Measurements from ENCODE around the gene C6orf136. TPM values are rescaled to one million over a fixed set of nuclear protein-coding genes. Genes with fewer than 3 reads are reported as not detected.

C6orf136 gene
- total and polyA plus RNA-seq, 5 donors from 2014 or later = 7.5 to 24.4 (median 13.4) TPM

- Histone ChIP-seq H3K36me3 (ENCODE audit: control insufficient read depth, insufficient read depth, low read length) (no peaks in the 10 kb centered on the region), H3K4me3 (ENCODE audit: low read depth, low read length) (peak overlapping the region; percentile 47), H3K27me3 (ENCODE audit: control insufficient read depth, insufficient read depth, low read length) (no peaks in the 10 kb centered on the region), H3K4me1 (ENCODE audit: control insufficient read depth, insufficient read depth, low read length, poor library complexity, severe bottlenecking) (peaks cover 59% of the 10 kb centered on the region), H3K27ac (ENCODE audit: insufficient read depth, low read length, poor library complexity, severe bottlenecking) (peak overlapping the region; percentile 96), H3K9me3 (ENCODE audit: control insufficient read depth in 2 of 2, low read length in 2 of 2) (no peaks in the 10 kb centered on the region)
- Mint-ChIP-seq H3K4me1 (peaks cover 11 to 49% (median 36%) of the 10 kb centered on the region in 4 donors), H3K4me3 (peak overlapping the region; percentile 95 to 100 (median 96)), H3K27me3 (peaks cover 1% of the 10 kb centered on the region), H3K9me3 (peaks cover 0 to 6% (median 0%) of the 10 kb centered on the region in 7 donors), H3K36me3 (peaks cover 19% of the 10 kb centered on the region), H3K27ac (peak overlapping the region; percentile 92 to 98 (median 97))
- DNase-seq = no peak
- no peak for ATAC-seq (ENCODE audit: low read depth in 2 of 2)
These were observed 40.9 kb downstream of the C6orf136 start for GRCh38 chr6:30687659-30688431.

DNA sequence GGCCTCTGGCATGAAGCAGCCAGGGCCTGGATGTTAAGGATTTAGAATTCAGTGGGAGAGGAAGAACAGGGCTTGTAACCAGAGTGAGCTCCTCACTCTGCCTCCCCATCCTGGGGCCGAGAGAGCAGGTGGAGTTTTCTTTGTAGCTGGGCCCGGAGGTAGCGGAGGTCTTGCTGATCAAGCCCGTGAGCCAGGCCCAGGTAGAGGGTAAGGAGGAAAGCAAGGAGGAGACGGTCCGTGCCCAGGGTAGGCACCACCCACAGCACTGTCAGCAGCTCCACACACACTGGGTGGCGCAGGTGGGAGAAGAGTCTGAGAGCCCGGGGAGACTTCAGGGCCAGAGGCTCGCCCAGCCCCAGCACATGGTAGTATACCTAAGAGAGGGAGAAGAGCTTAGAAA, 41.6 kb downstream of the C6orf136 start:
- DNase-seq (no peak), ATAC-seq (ENCODE audit: low read depth in 2 of 2) (no peak)
- Histone ChIP-seq H3K9me3 (ENCODE audit: control insufficient read depth in 2 of 2, low read length in 2 of 2) (no peaks in the 10 kb centered on the region), H3K27ac (ENCODE audit: insufficient read depth, low read length, poor library complexity, severe bottlenecking) (peak overlapping the region; percentile 96), H3K4me1 (ENCODE audit: control insufficient read depth, insufficient read depth, low read length, poor library complexity, severe bottlenecking) (peaks cover 52% of the 10 kb centered on the region), H3K4me3 (ENCODE audit: low read depth, low read length) (peak overlapping the region; percentile 47), H3K27me3 (ENCODE audit: control insufficient read depth, insufficient read depth, low read length) (no peaks in the 10 kb centered on the region), H3K36me3 (ENCODE audit: control insufficient read depth, insufficient read depth, low read length) (no peaks in the 10 kb centered on the region)
- Mint-ChIP-seq H3K27ac (peak overlapping the region; percentile 92 to 98 (median 97)), H3K27me3 (no peaks in the 10 kb centered on the region), H3K4me1 (peaks cover 11 to 49% (median 36%) of the 10 kb centered on the region in 4 donors), H3K36me3 (peaks cover 15% of the 10 kb centered on the region), H3K4me3 (peak overlapping the region; percentile 95 to 100 (median 96)), H3K9me3 (peaks cover 0 to 6% (median 0%) of the 10 kb centered on the region in 7 donors)

DNA sequence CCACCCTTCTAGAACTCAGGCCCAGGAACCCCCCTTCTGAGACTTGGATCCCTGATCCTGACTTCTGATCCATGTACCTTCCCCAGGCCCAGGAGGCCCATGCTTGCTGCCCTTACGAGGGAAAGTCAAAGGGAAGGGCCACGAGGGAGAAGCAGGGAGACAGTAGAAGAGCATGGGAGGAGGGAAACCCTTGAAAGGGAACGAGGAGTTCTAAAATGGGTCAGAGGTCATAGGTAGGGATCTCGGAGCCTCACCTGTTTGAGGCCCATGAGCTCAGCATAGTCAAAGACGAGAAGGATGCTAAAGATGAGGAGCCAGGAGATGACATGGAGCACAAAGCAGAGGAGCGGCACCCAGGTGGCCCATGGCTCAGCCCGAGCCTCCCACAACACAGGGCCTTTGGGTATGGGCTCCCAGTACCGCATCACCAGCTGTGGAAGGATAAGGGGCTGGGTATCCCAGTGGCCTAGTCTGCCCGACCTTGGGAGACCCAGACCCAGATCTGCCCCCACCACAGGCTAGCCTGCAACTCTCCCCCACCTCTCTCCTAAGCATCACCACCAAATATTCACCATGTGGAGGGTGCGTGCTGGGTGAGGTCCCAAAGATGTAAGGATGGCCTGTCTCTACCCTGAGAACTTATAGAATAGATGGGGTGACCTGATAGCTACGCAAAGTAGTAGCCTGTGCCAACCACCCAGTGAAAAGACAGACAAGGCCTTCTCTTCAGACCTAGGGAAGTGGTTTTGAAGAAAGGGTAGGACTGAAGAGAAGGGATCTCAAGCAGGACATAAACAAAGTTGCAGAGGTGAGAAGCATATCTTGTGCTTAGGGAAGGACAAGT, 42.3 kb downstream of the C6orf136 start:
- DNase-seq (peak in 1 of 3 donors; percentile 36), ATAC-seq (ENCODE audit: low read depth in 2 of 2) (no peak)
- H3K36me3 Mint-ChIP-seq = peaks cover 11% of the 10 kb centered on the region
- Histone ChIP-seq H3K36me3 (ENCODE audit: control insufficient read depth, insufficient read depth, low read length) (no peaks in the 10 kb centered on the region), H3K27ac (ENCODE audit: insufficient read depth, low read length, poor library complexity, severe bottlenecking) (peak overlapping the region; percentile 47), H3K4me3 (ENCODE audit: low read depth, low read length) (peak overlapping the region; percentile 78), H3K4me1 (ENCODE audit: control insufficient read depth, insufficient read depth, low read length, poor library complexity, severe bottlenecking) (peaks cover 52% of the 10 kb centered on the region), H3K9me3 (ENCODE audit: control insufficient read depth in 2 of 2, low read length in 2 of 2) (no peaks in the 10 kb centered on the region), H3K27me3 (ENCODE audit: control insufficient read depth, insufficient read depth, low read length) (no peaks in the 10 kb centered on the region)
- peak overlapping the region; percentile 92 to 98 (median 97) for H3K27ac Mint-ChIP-seq
- H3K4me1 Mint-ChIP-seq = peaks cover 11 to 49% (median 36%) of the 10 kb centered on the region in 4 donors
- H3K4me3 Mint-ChIP-seq = peak overlapping the region; percentile 95 to 100 (median 96)
- peaks cover 0 to 5% (median 0%) of the 10 kb centered on the region in 7 donors for H3K9me3 Mint-ChIP-seq
- H3K27me3 Mint-ChIP-seq = no peaks in the 10 kb centered on the region

DNA sequence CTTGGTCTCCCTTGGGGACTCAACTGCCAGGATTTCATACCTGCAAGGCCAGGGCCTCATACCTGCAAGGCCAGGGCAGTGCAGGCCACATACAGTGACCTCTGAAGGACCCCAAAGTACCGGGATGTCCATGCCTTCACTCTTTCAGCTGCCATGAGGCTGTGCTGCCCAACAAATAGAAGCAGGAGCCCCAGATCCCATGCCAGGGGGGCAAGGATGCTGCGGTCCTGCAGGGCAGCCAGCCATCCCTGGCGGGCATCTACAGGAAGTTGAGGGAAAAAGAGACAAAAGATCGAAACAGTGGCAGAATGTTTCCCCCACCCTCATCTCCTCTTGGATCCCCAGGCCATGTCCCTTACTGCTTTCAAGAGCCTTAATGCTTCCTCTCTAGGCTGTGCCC, 43.1 kb downstream of the C6orf136 start:
- H3K36me3 ChIP-seq (ENCODE audit: control insufficient read depth, insufficient read depth, low read length) = no peaks in the 10 kb centered on the region
- ATAC-seq (ENCODE audit: low read depth in 2 of 2) (no peak), DNase-seq (no peak)
- no peaks in the 10 kb centered on the region for H3K27me3 ChIP-seq (ENCODE audit: control insufficient read depth, insufficient read depth, low read length)
- peak overlapping the region; percentile 80 to 98 (median 97) for H3K27ac Mint-ChIP-seq
- H3K4me1 ChIP-seq (ENCODE audit: control insufficient read depth, insufficient read depth, low read length, poor library complexity, severe bottlenecking) = peaks cover 51% of the 10 kb centered on the region
- peaks cover 10% of the 10 kb centered on the region for H3K36me3 Mint-ChIP-seq
- H3K27ac ChIP-seq (ENCODE audit: insufficient read depth, low read length, poor library complexity, severe bottlenecking) = peak overlapping the region; percentile 42
- peaks cover 0 to 4% (median 0%) of the 10 kb centered on the region in 7 donors for H3K9me3 Mint-ChIP-seq
- peak overlapping the region; percentile 78 for H3K4me3 ChIP-seq (ENCODE audit: low read depth, low read length)
- H3K27me3 Mint-ChIP-seq = no peaks in the 10 kb centered on the region
- H3K4me3 Mint-ChIP-seq = peak overlapping the region; percentile 95 to 100 (median 96)
- no peaks in the 10 kb centered on the region for H3K9me3 ChIP-seq (ENCODE audit: control insufficient read depth in 2 of 2, low read length in 2 of 2)
- H3K4me1 Mint-ChIP-seq = peaks cover 11 to 49% (median 36%) of the 10 kb centered on the region in 4 donors

- Mint-ChIP-seq H3K9me3 (no peaks in the 10 kb centered on the region), H3K4me3 (peak within 1 kb of the TSS; percentile 95 to 100 (median 96)), H3K27ac (peak within 1 kb of the TSS; percentile 94 to 98 (median 97)), H3K27me3 (no peaks in the 10 kb centered on the region), H3K36me3 (peaks cover 4% of the 10 kb centered on the region), H3K4me1 (peaks cover 11 to 49% (median 36%) of the 10 kb centered on the region in 4 donors)
- Histone ChIP-seq H3K4me1 (ENCODE audit: control insufficient read depth, insufficient read depth, low read length, poor library complexity, severe bottlenecking) (peaks cover 45% of the 10 kb centered on the region), H3K27ac (ENCODE audit: insufficient read depth, low read length, poor library complexity, severe bottlenecking) (peak within 1 kb of the TSS; percentile 42), H3K27me3 (ENCODE audit: control insufficient read depth, insufficient read depth, low read length) (no peaks in the 10 kb centered on the region), H3K36me3 (ENCODE audit: control insufficient read depth, insufficient read depth, low read length) (no peaks in the 10 kb centered on the region), H3K9me3 (ENCODE audit: control insufficient read depth in 2 of 2, low read length in 2 of 2) (no peaks in the 10 kb centered on the region), H3K4me3 (ENCODE audit: low read depth, low read length) (peak within 1 kb of the TSS; percentile 78)
- peak; percentile 11 to 20 for ATAC-seq (ENCODE audit: low read depth in 2 of 2)
- DNase-seq = peak; percentile 34 to 76 (median 69)
These were observed 43.7 kb downstream of the C6orf136 start, which contains the start of gene NRM for GRCh38 chr6:30690403-30691207. Gene NRM, minus strand, starts transcription at chr6:30690984. Its CDS starts 10 bp downstream, at chr6:30690974.

GRCh38 chr6:30691208-30691847, 44.4 kb downstream of the C6orf136 start:
- H3K4me3 ChIP-seq (ENCODE audit: low read depth, low read length) = peak overlapping the region; percentile 78
- ATAC-seq (ENCODE audit: low read depth in 2 of 2) = no peak
- Mint-ChIP-seq H3K4me3 (peak overlapping the region; percentile 89 to 95 (median 92)), H3K9me3 (no peaks in the 10 kb centered on the region), H3K4me1 (peaks cover 11 to 47% (median 36%) of the 10 kb centered on the region in 4 donors), H3K27me3 (no peaks in the 10 kb centered on the region), H3K36me3 (peaks cover under 1% of the 10 kb centered on the region), H3K27ac (peak overlapping the region; percentile 26 to 98 (median 94))
- peak overlapping the region; percentile 42 for H3K27ac ChIP-seq (ENCODE audit: insufficient read depth, low read length, poor library complexity, severe bottlenecking)
- DNase-seq = no peak
- H3K36me3 ChIP-seq (ENCODE audit: control insufficient read depth, insufficient read depth, low read length) = no peaks in the 10 kb centered on the region
- H3K27me3 ChIP-seq (ENCODE audit: control insufficient read depth, insufficient read depth, low read length) = no peaks in the 10 kb centered on the region
- H3K9me3 ChIP-seq (ENCODE audit: control insufficient read depth in 2 of 2, low read length in 2 of 2) = no peaks in the 10 kb centered on the region
- peaks cover 45% of the 10 kb centered on the region for H3K4me1 ChIP-seq (ENCODE audit: control insufficient read depth, insufficient read depth, low read length, poor library complexity, severe bottlenecking)

All from CD4-positive, CD25-positive, alpha-beta regulatory T cell (primary cell).